Measurements from ENCODE around the gene FAM120B.
"Not testable (repeated sequence)": the region's sequence is repeated elsewhere in the genome, so short reads cannot be mapped to it uniquely, and the experiment has no call there.

The FAM120B gene

DNA sequence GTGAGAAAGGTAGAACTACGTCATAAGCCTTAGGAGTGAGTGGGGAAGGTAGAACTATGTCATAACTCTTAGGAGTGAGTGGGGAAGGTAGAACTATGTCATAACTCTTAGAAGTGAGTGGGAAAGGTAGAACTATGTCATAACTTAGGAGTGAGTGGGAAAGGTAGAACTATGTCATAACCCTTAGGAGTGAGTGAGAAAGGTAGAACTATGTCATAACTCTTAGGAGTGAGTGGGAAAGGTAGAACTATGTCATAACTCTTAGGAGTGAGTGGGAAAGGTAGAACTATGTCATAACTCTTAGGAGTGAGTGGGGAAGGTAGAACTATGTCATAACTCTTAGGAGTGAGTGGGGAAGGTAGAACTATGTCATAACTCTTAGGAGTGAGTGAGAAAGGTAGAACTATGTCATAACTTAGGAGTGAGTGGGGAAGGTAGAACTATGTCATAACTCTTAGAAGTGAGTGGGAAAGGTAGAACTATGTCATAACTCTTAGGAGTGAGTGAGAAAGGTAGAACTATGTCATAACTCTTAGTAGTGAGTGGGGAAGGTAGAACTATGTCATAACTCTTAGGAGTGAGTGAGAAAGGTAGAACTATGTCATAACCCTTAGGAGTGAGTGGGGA is 92.3 kb downstream of the FAM120B start:
- DNase-seq = not testable (repeated sequence)

DNA sequence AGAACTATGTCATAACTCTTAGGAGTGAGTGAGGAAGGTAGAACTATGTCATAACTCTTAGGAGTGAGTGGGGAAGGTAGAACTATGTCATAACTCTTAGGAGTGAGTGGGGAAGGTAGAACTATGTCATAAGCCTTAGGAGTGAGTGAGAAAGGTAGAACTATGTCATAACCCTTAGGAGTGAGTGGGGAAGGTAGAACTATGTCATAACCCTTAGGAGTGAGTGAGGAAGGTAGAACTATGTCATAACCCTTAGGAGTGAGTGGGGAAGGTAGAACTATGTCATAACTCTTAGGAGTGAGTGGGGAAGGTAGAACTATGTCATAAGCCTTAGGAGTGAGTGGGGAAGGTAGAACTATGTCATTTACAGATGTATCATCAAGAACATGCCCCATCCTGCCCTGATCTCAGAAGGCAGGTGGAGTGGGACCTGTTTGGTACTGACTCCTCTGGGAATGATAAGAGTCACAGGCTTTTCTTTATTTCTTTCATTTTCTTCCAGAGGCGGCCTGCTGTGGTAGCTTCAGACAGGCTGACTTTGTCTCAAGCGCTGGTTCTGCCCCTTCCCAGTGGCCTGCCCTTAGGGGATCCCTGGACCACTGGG is 93.5 kb downstream of the FAM120B start:
- not testable (repeated sequence) for DNase-seq

GRCh38 chr6:170402318-170403040 is 95.9 kb downstream of the FAM120B start:
- no peak for DNase-seq

DNA sequence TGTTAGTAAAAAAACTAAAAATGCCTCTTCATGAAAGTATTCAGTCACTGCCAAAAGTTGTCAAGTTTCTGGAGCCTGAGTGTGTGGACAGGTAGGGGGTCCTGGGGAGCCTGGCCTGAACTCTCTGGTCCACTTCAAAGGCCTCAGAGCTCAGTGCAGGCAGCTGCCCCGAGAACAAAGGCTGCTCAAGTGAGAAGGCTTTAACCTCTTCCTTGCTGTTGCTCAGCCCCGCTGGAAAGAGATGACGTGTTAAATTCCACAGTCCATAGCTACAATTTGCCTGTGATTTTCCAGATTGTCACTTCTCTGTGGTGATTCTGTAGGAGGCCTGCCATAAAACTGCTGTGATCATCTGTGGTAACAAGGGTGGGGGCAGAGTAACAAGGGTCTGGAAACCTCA is 96.9 kb downstream of the FAM120B start:
- no peak for DNase-seq

- DNase-seq = no peak
Observed at GRCh38 chr6:170404036-170404435, 97.5 kb downstream of the FAM120B start.

DNA sequence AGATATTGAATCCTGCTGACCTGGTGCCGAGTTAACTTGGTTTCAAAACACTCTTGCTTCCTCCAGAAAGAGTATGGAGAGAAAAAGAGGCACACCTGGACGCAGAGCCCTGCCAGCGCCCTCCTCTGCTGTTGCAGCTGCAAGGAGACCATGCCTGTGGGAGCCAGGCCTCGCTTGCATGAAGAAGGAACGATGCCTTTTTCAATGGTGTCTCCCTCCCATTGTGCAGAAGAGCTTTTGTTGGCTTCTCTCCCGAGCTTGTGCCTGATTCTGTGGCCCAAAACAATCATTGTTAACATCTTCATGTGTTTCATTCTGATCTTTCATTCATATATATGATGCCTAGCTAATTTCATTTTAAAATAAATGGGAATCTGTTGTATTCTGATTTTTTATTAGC is 98.1 kb downstream of the FAM120B start:
- DNase-seq = no peak

- no peak for DNase-seq
Observed at GRCh38 chr6:170405311-170405975, 98.9 kb downstream of the FAM120B start.

DNA sequence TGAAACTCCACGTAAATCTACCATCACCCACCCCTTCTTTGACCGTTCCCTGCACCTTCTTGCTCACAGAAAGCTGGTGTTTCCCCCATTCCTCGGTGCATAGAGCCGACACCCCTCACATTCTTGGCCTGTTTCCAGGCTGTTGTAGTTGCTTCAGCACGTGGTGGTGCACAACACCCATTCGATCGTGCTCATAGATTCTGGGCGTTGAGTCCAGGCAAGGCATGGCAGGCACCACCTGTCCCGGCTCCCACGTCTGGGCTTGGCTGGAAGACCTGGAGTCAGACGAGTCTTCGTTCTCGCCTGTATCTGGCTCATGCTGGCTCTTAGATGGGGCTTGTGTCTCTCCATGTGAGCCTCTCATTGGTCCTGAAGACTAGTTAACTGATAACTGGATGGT is 100.6 kb downstream of the FAM120B start:
- no peak for DNase-seq

GRCh38 chr6:170407932-170408331 is 101.4 kb downstream of the FAM120B start:
- no peak for DNase-seq

DNA sequence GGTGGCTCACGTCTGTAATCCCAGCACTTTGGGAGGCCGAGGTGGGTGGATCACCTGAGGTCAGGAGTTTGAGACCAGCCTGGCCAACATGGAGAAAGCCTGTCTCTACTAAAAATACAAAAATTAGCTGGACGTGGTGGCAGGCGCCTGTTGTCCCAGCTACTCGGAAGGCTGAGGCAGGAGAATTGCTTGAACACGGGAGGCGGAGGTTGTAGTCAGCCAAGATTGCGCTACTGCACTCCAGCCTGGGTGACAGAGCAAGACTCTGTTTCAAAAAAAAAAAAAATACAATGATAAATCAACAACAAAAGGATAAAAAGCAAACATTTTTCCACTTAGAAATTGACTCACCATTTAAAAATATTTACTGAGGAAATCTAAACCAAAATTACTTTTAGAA is 103.2 kb downstream of the FAM120B start:
- DNase-seq = not testable (repeated sequence)

DNA sequence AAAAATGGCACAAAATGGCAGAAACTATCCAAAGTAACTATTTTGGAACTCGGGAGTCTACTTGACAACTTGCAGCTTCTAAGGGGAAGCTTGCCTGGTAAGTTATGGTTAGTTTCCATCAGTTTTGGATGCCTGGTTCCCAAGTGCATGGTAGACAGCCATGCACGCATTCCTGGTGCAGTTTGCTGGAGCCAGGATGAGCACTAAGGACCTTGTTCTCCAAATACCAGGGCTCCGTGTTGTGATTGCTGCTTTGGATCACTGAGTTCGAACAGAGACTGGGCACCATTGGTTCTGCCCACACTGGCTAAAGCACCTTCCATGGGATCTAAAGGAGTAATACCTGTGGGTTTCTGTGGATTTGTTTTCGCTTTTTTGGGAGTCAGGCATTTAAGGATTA is 103.7 kb downstream of the FAM120B start:
- no peak for DNase-seq

DNA sequence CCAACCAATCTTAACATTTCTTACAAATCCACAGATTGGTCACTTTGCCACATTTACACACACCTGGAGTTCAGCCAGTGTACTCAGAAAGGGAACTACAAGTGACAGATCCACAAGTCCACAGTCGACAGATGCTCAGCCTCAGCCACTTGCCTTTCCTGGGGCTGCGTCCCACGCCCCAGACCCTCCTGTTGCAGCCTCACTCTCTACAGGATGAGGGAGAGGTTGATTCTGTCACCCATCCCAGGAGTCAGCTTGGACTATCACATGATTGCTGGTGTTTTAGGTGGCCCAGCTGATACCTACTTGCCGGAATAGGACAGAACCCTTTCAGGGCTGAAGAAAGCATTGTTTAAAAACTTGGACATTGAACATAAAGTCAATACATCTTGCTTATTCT is 108.8 kb downstream of the FAM120B start:
- no peak for DNase-seq

GRCh38 chr6:170416303-170416702 is 109.7 kb downstream of the FAM120B start:
- DNase-seq = no peak

- no peak for DNase-seq
Observed at GRCh38 chr6:170416959-170417606, 110.5 kb downstream of the FAM120B start.

GRCh38 chr6:170417881-170418280 is 111.3 kb downstream of the FAM120B start:
- no peak for DNase-seq

- no peak for DNase-seq
Observed at GRCh38 chr6:170420283-170420682, 113.7 kb downstream of the FAM120B start.

GRCh38 chr6:170420791-170421776 is 114.5 kb downstream of the FAM120B start:
- no peak for DNase-seq

- DNase-seq = no peak
Observed at GRCh38 chr6:170421921-170422320, 115.4 kb downstream of the FAM120B start.

GRCh38 chr6:170423030-170423429 is 116.5 kb downstream of the FAM120B start:
- DNase-seq = no peak

- no peak for DNase-seq
Observed at GRCh38 chr6:170423814-170424603, 117.5 kb downstream of the FAM120B start.

DNA sequence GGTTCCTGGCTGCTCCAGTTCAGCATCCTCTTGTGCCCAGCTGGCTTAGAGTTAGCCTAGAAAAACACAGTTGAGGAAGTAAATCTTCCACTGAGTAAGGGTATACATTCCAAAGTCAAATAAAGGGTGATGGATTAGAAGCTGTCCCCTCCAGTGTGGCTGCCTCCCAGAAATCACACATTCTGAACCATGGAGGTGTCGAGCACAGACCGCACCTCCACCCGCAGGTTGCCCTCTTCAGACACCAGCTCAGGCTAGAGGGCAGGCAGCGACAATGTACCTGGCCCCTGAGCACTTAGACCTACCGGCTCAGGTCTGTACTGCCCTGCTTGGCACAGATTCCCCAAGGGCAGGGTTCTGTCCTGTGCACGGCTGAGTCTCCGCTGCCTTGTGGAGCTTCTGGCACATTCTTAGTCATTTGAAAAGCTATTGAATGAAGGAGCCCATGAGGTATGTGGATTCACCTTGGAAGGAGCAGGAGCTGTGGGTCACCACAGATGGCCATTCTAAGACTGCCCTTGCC is 118.1 kb downstream of the FAM120B start:
- no peak for DNase-seq

Measured in DMS153 (cell line).